Adrenal gland (tissue), 5 donors: Measurements from ENCODE around the gene TOP2B.

ENCODE experiments used
- POLR2A ChIP-seq, 2 donors: fragments of 450-650 bp; IDR thresholded peaks; one replicate each; pipeline ENCODE4 v1.6.1; 2017; ENCODE audit warnings: antibody characterized with exemption in 2 of 2, mild to moderate bottlenecking in 2 of 2, moderate library complexity in 1 of 2
- TF ChIP-seq, protein P1 (sequence below), 6 experiments: fragments of 450-650 bp in 4 of 6; fragments of 200-600 bp in 2 of 6; sonication (generic) in 1 of 6; IDR thresholded peaks; 1 replicate in 5 of 6; 2 replicates in 1 of 6; pipeline versions ENCODE4 v1.5.1 to v1.8.0; 2016 to 2021; ENCODE audit warnings: antibody characterized with exemption in 6 of 6, mild to moderate bottlenecking in 2 of 6, moderate library complexity in 1 of 6
- donor health status: DM: no; HTN: no; CAD: no.

DNA sequence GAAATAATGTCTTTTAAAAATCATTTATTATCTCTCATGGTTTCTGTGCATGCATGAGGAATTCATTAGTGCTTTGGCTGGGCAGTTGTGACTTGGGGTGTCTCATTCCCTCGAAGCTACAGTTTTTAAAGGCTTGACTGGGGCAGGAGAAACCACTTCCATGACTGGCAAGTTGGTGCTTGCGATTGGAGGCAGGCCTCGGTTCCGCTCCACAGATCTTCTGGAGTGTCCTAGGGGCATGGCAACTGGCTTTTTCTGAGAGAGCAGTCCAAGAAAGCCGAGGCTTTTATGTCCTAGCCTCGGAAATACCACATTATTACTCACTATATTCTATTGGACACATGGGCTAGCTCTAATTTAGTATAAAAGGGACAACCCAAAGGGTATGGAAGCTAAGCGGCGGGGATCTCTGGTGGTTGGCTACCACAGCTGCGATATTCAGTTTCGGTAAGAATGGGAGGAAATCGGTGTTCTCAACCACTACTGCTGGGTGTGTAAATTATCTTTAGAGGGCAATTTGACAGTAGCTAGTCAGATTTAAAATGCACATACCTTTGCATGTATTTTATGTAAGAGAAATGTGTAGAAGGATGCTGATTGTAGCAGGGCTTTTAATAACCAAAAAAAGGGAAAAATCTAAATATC, 48.8 kb upstream of the TOP2B start:
- TF ChIP-seq, protein P1, sequence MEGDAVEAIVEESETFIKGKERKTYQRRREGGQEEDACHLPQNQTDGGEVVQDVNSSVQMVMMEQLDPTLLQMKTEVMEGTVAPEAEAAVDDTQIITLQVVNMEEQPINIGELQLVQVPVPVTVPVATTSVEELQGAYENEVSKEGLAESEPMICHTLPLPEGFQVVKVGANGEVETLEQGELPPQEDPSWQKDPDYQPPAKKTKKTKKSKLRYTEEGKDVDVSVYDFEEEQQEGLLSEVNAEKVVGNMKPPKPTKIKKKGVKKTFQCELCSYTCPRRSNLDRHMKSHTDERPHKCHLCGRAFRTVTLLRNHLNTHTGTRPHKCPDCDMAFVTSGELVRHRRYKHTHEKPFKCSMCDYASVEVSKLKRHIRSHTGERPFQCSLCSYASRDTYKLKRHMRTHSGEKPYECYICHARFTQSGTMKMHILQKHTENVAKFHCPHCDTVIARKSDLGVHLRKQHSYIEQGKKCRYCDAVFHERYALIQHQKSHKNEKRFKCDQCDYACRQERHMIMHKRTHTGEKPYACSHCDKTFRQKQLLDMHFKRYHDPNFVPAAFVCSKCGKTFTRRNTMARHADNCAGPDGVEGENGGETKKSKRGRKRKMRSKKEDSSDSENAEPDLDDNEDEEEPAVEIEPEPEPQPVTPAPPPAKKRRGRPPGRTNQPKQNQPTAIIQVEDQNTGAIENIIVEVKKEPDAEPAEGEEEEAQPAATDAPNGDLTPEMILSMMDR (IDR thresholded peaks at IDR 0.05): no peak
- TF ChIP-seq POLR2A (IDR thresholded peaks at IDR 0.05): no peak
